GM18505 (cell line): Measurements from ENCODE around the gene ZMIZ1.
A peak's percentile ranks its signal among the peaks of the same experiment; 100 is the strongest.

Experiments
- ATAC-seq: cut with Tn5 transposase; IDR thresholded peaks from one replicate; pipeline ENCODE4 v1.9.1; 2021; ENCODE audit not compliant: unreplicated experiment
- POLR2A ChIP-seq: IDR thresholded peaks from 4 replicates; pipeline ENCODE4 v1.6.1; 2011; ENCODE audit warnings: borderline replicate concordance; ENCODE audit not compliant: insufficient read depth, insufficient read length; ENCODE audit errors: extremely low read depth

The ZMIZ1 gene

GRCh38 chr10:79313320-79313719, 244.6 kb downstream of the ZMIZ1 start:
- TF ChIP-seq POLR2A: no peak

GRCh38 chr10:79313911-79314439, 245.2 kb downstream of the ZMIZ1 start:
- ATAC-seq: no peak
- no peak for TF ChIP-seq POLR2A

More at GRCh38 chr10:79313320-79313719, 244.6 kb downstream of the ZMIZ1 start:
- no peak for ATAC-seq

- TF ChIP-seq POLR2A: no peak
- ATAC-seq: no peak
Measured at GRCh38 chr10:79314761-79315601, 246.2 kb downstream of the ZMIZ1 start.

- ATAC-seq: no peak
- no peak for TF ChIP-seq POLR2A
Measured at GRCh38 chr10:79315602-79315920, 246.8 kb downstream of the ZMIZ1 start.

GRCh38 chr10:79316671-79317431, 248.1 kb downstream of the ZMIZ1 start:
- ATAC-seq: peak; percentile 57
- TF ChIP-seq POLR2A: no peak

GRCh38 chr10:79318369-79318768, 249.6 kb downstream of the ZMIZ1 start:
- TF ChIP-seq POLR2A: no peak
- ATAC-seq: no peak

- ATAC-seq: no peak
- TF ChIP-seq POLR2A: no peak
Measured at GRCh38 chr10:79319115-79319771, 250.5 kb downstream of the ZMIZ1 start.

- no peak for ATAC-seq
- TF ChIP-seq POLR2A: no peak
Measured at GRCh38 chr10:79320316-79320715, 251.6 kb downstream of the ZMIZ1 start.

- no peak for ATAC-seq
Measured at GRCh38 chr10:79320820-79321493, 252.2 kb downstream of the ZMIZ1 start.

GRCh38 chr10:79321494-79321882, 252.7 kb downstream of the ZMIZ1 start:
- no peak for TF ChIP-seq POLR2A
- ATAC-seq: no peak

More at GRCh38 chr10:79320820-79321493, 252.2 kb downstream of the ZMIZ1 start:
- no peak for TF ChIP-seq POLR2A

- no peak for ATAC-seq
- no peak for TF ChIP-seq POLR2A
Measured at GRCh38 chr10:79321951-79322350, 253.2 kb downstream of the ZMIZ1 start.

- no peak for TF ChIP-seq POLR2A
- peak; percentile 54 for ATAC-seq
Measured at GRCh38 chr10:79322616-79323543, 254.1 kb downstream of the ZMIZ1 start.
